ENCODE measurements around the gene VPS13D.

- TF ChIP-seq CTCF (IDR thresholded peaks at IDR 0.05; ENCODE audit: low read depth, low read length), result no peak
- no peak for TF ChIP-seq POLR2A (IDR thresholded peaks at IDR 0.05; ENCODE audit: extremely low read depth, insufficient read length)
- TF ChIP-seq MAX (IDR thresholded peaks at IDR 0.05; ENCODE audit: low read depth, low read length), result no peak
These were observed 238.5 kb downstream of the VPS13D start for GRCh38 chr1:12468323-12468722.
